ENCODE results near the gene FLNC.

DNA sequence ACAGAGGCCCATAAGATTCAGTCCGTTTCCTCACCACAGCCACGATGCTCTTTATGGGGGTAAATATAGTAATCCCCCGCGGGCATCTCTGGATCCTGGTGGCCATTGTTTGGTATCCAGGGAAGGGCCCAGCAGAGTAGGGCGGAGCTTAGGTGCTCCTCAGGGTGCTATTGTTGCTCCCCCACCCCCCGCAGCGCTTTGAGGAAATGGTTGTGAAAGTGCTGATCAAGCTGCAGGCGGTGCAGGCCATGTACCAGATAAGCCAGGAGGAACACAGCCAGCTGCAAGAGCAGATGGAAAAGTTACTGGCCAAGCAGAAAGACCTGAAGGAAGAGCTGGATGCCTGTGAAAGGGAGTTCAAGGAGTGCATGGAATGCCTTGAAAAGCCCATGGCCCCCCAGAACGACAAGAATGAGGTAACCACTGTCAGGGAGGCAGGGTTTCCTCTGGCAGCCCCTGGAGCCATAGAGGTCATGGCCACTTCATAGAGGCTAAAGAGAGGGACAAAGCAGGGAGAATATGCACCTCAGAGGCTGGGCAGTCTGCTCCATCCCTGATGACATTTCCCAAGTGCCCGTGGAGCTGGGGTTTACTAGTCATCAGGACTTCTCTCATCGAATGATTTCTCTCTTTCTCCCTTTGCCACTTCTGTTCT, 17.6 kb upstream of the FLNC start:
- TF ChIP-seq, protein P1, sequence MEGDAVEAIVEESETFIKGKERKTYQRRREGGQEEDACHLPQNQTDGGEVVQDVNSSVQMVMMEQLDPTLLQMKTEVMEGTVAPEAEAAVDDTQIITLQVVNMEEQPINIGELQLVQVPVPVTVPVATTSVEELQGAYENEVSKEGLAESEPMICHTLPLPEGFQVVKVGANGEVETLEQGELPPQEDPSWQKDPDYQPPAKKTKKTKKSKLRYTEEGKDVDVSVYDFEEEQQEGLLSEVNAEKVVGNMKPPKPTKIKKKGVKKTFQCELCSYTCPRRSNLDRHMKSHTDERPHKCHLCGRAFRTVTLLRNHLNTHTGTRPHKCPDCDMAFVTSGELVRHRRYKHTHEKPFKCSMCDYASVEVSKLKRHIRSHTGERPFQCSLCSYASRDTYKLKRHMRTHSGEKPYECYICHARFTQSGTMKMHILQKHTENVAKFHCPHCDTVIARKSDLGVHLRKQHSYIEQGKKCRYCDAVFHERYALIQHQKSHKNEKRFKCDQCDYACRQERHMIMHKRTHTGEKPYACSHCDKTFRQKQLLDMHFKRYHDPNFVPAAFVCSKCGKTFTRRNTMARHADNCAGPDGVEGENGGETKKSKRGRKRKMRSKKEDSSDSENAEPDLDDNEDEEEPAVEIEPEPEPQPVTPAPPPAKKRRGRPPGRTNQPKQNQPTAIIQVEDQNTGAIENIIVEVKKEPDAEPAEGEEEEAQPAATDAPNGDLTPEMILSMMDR (IDR thresholded peaks at IDR 0.05) = no peak
- no peak for TF ChIP-seq POLR2A (IDR thresholded peaks at IDR 0.05)
